ENCODE results near the gene PALS2.
A peak's percentile ranks its signal among the peaks of the same experiment; 100 is the strongest.

The PALS2 gene

DNA sequence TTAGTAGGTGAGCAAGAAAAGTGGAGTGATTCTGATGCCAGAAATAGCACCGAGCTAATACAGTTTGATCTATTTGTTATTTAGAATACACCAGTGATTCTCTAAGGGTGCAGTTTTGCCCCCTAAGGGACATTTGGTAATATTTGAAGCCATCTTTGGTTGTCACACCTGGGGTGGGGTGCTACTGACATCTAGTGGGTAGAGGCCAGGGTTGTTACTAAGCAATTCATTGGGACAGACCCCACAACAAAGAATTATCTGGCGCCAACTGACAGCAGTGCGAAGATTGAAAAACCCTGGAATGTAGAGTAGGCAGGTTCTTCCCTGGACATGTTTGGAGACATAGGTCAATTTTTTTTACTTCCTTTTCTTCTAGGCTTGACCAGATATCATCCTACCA is 14.6 kb downstream of the PALS2 start:
- DNase-seq (ENCODE audit: low spot score), result peak; percentile 39

DNA sequence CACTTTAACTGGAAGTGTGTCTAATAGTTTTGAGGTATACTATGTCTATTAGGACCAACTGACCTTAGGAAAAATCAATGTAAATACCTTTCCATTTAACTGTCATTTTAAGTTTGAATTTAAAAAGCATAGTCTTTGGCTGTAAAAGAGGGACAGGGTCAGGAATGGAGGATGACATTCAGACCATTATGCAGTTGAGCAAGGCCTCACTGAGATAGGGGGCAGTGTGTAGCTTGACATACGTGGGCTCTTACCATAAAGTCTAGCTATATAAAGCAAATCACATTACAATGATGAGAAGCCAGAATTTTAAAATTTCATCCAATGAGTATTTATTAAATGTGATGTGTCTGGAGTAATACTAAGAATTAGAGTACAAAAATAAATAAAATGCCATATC is 17.9 kb downstream of the PALS2 start:
- DNase-seq (ENCODE audit: low spot score), result no peak

DNA sequence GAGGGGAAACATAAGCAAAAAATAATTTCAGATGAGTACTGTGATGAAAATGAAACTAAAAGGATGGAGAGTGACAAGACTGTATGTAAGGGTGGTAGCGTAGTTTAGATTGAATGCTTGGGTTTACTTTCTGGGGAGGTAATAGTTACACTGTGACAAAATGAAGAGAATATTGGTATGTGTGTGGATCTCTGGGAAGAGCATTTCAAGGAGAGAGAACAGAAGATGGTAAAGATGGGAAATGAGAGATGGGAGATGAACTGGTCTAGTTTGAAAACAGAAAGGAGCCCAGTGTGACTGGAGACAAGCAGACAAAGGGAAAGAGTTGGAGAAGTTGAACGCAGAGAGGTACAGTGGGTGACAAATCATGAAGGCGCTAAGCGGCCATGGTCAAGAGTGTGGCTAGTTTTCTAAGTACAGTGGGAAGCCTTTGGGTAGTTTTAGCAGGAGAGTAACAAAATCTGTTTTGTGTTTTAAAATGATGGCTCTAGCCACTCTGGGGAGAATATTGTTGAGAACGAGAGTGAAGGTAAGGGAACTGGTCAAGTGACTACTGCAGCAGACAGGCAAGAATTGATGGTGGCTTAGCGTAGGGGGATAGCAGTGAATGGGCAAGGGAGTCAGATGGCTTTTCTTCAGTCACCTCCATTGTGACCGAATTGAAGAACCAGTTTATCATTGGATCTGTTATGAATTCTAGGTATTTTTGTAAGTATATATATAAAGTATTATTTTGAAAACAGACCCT is 22.6 kb downstream of the PALS2 start:
- no peak for DNase-seq (ENCODE audit: low spot score)

DNA sequence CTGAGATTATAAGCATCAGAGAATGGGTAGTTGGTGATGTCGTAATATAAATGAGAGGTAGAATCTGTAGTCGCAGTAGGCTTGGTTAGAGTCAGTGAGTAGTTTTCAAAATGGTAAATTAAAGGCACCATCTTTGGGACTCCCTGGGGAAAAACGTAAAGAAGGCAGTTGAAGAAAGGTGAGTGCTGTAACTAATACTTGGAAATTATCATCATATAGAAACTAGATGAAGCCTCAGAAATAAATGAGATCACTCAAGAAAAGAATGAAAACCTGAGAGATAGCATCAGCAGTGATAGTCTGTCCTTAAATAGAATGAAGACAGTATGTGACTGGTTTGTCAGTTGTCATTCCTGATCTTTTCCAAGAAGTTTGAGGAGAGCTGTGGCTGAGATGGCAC is 23.8 kb downstream of the PALS2 start:
- DNase-seq (ENCODE audit: low spot score), result no peak

DNA sequence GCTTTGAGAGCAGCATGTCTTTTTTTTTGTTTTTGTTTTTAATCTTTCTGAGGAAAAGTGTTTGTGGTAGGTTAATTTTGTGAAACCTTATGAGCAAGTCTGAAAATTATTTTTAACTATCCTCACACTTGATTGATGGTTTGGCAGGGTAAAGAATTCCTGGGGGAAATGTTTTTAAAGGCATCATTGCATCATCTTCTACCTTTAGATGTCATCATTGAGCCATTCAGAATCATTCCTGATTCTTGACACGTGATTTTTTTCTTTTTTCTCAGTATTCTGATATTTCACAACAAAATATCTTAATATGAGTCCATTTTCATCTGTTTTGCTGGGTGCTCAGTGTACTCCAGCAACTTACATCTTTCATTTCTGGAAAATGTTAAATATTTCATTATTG is 28.3 kb downstream of the PALS2 start:
- no peak for DNase-seq (ENCODE audit: low spot score)

DNA sequence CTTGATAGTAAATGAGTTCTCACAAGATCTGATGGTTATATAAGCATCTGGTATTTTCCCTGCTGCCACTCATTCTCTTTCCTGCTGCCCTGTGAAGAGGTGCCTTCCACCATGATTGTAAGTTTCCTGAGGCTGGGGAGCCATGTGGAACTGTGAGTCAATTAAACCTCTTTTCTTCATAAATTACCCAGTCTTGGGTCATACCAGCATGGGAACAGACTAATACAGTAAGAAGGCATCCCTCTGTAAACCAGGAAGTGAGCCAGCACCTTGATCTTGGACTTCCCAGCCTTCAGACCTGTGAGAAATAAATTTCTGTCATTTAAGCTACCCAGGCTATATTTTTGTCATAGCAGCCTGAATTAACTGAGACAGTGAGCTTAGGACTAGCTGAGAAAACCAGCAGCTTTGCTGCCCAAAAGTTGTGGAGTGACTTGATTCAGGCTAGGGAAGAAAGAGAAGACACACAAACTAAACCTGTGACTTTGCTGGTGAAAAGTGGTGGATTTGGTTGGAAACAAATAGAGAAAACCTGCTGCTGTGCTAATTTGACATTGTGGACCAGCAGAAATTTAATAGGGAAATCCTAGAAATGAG is 29.7 kb downstream of the PALS2 start:
- no peak for DNase-seq (ENCODE audit: low spot score)

DNA sequence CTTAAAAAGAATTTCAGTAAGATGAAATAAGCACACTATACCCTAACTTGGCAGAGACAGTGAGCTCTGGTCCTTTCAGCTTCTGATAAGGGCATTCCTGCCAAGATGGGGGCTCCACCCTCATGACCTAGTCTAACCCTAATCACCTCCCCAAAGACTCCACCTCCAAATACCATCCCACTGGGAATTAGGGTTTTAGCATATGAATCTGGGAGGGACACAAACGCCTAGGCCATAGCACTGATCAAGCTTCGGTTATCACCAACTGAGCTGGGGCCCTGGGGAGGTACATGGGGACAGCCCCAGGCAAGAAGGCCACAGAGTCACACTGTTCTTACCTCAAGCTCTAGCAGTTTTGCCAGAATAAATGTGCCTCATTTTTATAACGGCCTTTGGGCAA is 31.4 kb downstream of the PALS2 start:
- DNase-seq (ENCODE audit: low spot score), result no peak

DNA sequence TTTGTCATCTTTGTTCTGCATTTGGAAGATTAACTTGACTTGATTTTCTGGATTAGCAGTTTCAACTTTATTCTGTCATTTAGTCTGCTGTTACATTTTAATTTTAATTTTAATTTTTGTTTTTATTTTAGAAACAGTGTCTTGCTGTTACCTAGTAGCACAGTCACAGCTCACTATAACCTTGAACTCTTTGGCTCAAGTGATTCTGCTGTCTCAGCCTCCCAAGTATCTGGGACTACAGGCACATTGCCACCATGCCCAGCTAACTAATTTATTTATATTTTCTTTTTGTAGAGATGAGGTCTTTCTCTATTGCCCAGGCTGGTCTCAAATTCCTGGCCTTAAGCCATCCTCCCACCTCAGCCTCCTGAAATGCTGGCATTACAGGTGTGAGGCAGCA is 35.3 kb downstream of the PALS2 start:
- no peak for DNase-seq (ENCODE audit: low spot score)

DNA sequence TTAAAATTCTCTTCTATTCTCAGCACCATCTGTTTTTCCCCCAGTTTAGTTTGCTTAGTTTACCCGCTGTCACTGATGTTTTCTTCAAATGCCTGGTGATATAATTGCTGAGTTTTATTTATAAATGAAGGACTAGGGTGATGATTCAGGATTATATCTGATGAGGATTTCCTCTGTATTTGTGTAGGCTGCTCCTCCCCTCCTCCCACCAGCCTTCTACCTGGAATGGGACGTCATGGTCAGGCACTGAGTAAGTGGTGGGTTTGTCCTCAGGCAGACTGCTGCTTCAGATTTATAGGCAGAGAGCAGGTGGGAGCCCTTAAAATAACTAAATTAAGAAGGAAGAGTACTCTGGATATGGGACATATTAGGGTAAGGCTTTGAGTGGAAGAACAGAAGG is 35.8 kb downstream of the PALS2 start:
- no peak for DNase-seq (ENCODE audit: low spot score)

DNA sequence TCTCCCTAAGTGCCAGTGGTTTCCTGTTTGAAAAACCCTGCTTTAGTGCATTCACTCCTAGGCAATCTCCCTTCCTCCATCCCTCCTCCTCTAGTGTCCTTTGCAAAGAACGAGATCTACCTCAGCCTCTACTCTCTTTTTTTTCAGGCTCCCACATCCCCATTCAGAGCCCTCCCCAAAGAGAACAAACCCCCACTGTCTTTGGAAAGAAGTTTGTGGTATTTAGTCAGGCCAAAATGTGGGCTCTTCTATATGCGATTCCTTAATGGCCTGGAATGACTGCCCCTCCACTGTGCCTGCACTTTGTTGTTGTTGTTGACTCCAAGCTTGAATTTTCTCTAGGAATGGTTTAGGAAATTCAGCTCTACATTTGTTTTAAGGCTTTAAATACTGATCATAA is 36.3 kb downstream of the PALS2 start:
- DNase-seq (ENCODE audit: low spot score), result no peak

DNA sequence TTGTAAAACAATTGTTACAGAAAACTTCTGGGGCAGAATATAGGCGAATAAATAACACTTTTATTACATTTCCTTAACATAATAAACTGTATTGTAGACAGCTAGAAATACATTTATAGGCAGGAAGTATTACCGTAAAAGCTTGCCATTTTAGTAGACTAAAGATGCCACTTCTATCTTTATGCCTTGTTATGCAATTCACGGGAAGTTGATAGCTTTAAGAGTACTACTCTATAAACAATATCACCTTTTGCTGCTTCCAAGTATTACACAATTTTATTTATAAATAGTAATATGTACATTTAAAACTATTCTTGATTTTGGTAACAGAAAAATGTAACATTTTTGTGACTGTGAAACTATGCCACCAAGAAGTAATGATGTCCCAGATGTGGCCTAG is 37.9 kb downstream of the PALS2 start:
- no peak for DNase-seq (ENCODE audit: low spot score)

DNA sequence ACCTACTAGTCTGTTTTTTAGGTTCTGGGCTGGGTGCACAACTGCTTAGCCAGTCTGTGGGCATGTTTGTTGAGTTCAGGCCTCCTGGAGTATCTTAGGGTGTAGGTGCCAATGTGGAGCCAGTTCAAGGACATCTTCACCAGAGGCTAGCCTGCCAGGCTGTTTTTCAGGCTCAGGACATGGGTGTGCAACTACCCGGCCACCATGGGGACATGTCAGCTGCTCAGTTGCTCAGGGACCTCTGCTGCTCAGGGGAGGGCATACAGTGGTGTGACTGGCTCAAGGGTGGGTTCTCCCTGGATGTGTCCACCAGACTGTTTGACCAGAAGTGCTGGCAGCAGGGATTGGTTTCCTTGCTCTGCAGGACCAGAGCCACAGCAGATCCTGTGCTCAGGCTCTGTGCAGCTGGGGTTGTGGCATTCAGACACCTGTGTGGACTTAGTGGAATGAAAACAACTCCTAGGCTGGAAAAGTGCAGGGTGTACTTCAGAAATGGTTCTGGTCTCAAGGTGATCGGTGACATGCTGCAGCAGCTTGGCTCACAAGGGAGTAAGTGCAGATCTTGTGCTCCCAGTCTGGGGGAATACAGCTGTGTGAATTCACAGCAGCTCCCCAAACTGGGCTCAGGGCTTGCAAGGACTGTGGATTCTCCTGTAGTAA is 44.8 kb downstream of the PALS2 start:
- DNase-seq (ENCODE audit: low spot score), result no peak

DNA sequence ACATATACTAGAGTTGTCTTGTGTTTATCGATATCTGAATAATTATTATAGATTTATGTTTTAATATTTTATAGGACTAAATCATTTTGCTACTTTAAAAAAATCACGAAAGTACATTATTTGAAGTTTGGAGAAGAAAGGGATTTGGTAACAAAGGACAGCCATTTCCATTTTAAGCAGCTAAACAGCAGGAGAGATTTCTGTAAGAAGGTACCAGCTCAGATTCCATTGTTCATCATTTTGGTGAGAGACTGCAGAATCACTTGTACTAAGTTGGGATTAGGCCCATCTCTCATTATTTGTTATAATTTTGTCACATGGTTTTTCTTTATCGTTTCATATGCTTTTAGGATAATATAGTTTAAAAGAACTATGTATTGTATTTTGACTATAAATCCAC is 46.7 kb downstream of the PALS2 start:
- DNase-seq (ENCODE audit: low spot score), result no peak

DNA sequence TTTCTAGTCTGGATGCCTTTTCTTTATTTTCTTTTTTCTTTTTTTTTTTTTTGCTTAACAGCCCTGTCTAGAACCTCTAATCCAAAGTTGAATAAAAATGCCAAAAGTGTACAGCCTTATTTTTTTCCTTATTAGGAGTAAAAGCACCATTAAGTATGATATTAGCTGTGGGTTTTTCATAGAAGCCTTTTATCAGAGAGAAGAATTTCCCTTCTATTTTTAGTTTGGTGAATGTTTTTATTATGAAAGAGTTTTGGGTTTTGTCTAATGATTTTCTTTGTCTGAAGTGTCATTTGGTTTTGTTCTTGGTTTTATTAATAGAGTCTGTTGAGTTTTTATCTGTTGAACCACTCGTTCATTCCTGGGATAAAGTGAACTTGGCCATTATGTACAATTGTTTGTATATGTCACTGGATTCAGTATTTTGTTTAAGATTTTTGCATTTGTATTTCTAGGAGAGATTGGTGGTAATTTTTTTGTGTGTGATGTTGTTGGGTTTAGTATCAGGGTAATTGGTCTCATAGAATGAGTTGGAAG is 49.5 kb downstream of the PALS2 start:
- no peak for DNase-seq (ENCODE audit: low spot score)
